M059J (cell line): ENCODE data around the gene NEDD8. TPM values are rescaled to one million over a fixed set of nuclear protein-coding genes. Genes with fewer than 3 reads are reported as not detected.

Experiments
- DNase-seq: peaks from one replicate; pipeline ENCODE4 v3.0.0-alpha.2; 2012; ENCODE audit warnings: low read depth
- total RNA-seq: library from RNA; depleted of rRNA; stranded (reverse); fragments of >200 nt; shearing (Covaris generic); gene quantifications from 2 replicates; pipeline ENCODE4 v1.2.3, GENCODE V29; 2014; rRNA removed

The NEDD8 gene
- 335 and 388 TPM in 2 replicates for total RNA-seq

GRCh38 chr14:24232121-24232644 is at the start of gene NEDD8:
NEDD8 (minus strand) TSS chr14:24232367; CDS start chr14:24232267, 100 bp downstream.
- peak; percentile 95 for DNase-seq

- no peak for DNase-seq
These were observed 49.5 kb upstream of the NEDD8 start for GRCh38 chr14:24281636-24282035.

GRCh38 chr14:24280797-24281460 is 48.8 kb upstream of the NEDD8 start:
- DNase-seq = no peak

- peak; percentile 32 for DNase-seq
These were observed 47.4 kb upstream of the NEDD8 start for GRCh38 chr14:24279301-24280186.

- DNase-seq = no peak
These were observed 46.3 kb upstream of the NEDD8 start for GRCh38 chr14:24278424-24278823.

- DNase-seq = no peak
These were observed 45.6 kb upstream of the NEDD8 start for GRCh38 chr14:24277606-24278321.

- DNase-seq = no peak
These were observed 44.9 kb upstream of the NEDD8 start for GRCh38 chr14:24277071-24277470.

GRCh38 chr14:24274101-24274543 is 42.0 kb upstream of the NEDD8 start:
- peak; percentile 26 for DNase-seq

- no peak for DNase-seq
These were observed 41.3 kb upstream of the NEDD8 start for GRCh38 chr14:24273422-24273998.

- no peak for DNase-seq
These were observed 40.3 kb upstream of the NEDD8 start for GRCh38 chr14:24272467-24272866.

GRCh38 chr14:24271834-24272263 is 39.7 kb upstream of the NEDD8 start:
- DNase-seq = no peak

- peak; percentile 78 for DNase-seq
These were observed 39.1 kb upstream of the NEDD8 start, which contains the start of gene RABGGTA for GRCh38 chr14:24271134-24271833. RABGGTA (minus strand) TSS chr14:24271597; CDS start chr14:24271115, 482 bp downstream.

GRCh38 chr14:24270537-24271133 is 38.5 kb upstream of the NEDD8 start:
- no peak for DNase-seq

GRCh38 chr14:24269910-24270536 is 37.9 kb upstream of the NEDD8 start:
- DNase-seq = no peak

GRCh38 chr14:24269368-24269767 is 37.2 kb upstream of the NEDD8 start:
- DNase-seq = no peak

- no peak for DNase-seq
These were observed 36.1 kb upstream of the NEDD8 start for GRCh38 chr14:24268225-24268624.

GRCh38 chr14:24267516-24267915 is 35.3 kb upstream of the NEDD8 start:
- no peak for DNase-seq

GRCh38 chr14:24266344-24267244 is 34.4 kb upstream of the NEDD8 start:
- no peak for DNase-seq

- no peak for DNase-seq
These were observed 32.1 kb upstream of the NEDD8 start for GRCh38 chr14:24264298-24264697.
